Pancreas (tissue), 10 donors: ENCODE results near the gene ZNF365. TPM values are rescaled to one million over a fixed set of nuclear protein-coding genes. Genes with fewer than 3 reads are reported as not detected.

Experiments
- ATAC-seq, 4 donors: fragments of 200-7000 bp; cut with Tn5 transposase; one replicate each; pipeline versions ENCODE4 v1.8.0 to v1.9.1; 2020; ENCODE audit warnings: mild to moderate bottlenecking in 4 of 4, moderate library complexity in 4 of 4
- DNase-seq, 6 donors: peaks; one replicate each; pipeline ENCODE4 v3.0.0-alpha.2; 2020
- FAIRE-seq: peaks from 2 replicates; lab custom pipeline; 2012; peaks lifted over from hg19 to GRCh38; lab: Jason Lieb, UNC
- H3K27ac ChIP-seq, 4 donors: fragments of 200-600 bp; sonication (generic); 1 replicate in 3 of 4; 2 replicates in 1 of 4; pipeline versions ENCODE4 v1.5.0 to v1.8.0; 2020
- H3K27me3 ChIP-seq, 4 donors: fragments of 200-600 bp; one replicate each; pipeline ENCODE4 v1.8.0; 2021
- H3K36me3 ChIP-seq, 3 donors: fragments of 200-600 bp; sonication (generic) in 1 of 3; one replicate each; pipeline versions ENCODE4 v1.5.0 to v1.8.0; 2020 to 2021
- H3K4me1 ChIP-seq, 3 donors: fragments of 200-600 bp; one replicate each; pipeline ENCODE4 v1.8.0; 2021
- H3K4me3 ChIP-seq, 4 donors: fragments of 200-600 bp; sonication (generic) in 2 of 4; one replicate each; pipeline versions ENCODE4 v1.5.0 to v1.8.0; 2020 to 2021
- H3K9me3 ChIP-seq, 4 donors: fragments of 200-600 bp; one replicate each; pipeline ENCODE4 v1.8.0; 2021
- CTCF ChIP-seq, 4 donors: fragments of 200-600 bp; sonication (generic) in 3 of 4; IDR thresholded peaks; one replicate each; pipeline versions ENCODE4 v1.5.0 to v1.8.0; 2021; ENCODE audit warnings: antibody characterized with exemption in 4 of 4
- WGBS, 2 donors: extraction: QIAGEN DNeasy Blood & Tissue Kit; methylation state at CpG; one replicate each; pipeline ENCODE4 v1.1.7; 2013; 5-methylcytosine and 5-hydroxymethylcytosine counted together
- intact Hi-C, 3 donors: fragments of 100-400 bp; cut with DNase I; formaldehyde crosslinking; loops; one replicate each; pipeline versions ENCODE4 v1.11.1 to v1.14.2; 2022
- polyA plus RNA-seq, 2 donors: library from polyadenylated mRNA; stranded (reverse); fragments of 200-250 nt; gene quantifications; one replicate each; pipeline ENCODE4 v1.2.3, GENCODE V29; 2013
- total RNA-seq, 6 donors: library from RNA; stranded (reverse); fragmentation: NEBNext Ultra II Directional in 4 of 6; extraction: Animal tissue kit (Norgen Biotek cat#: 25700) in 4 of 6; gene quantifications; one replicate each; pipeline versions ENCODE4 v1.2.1 to v1.2.4, GENCODE V29; 2021 to 2023
- donor health status: healthy with polysubstance abuse.
- donor health status: DM: no; HTN: no; CAD: no; lungs with moderate emphysema.
- donor health status: DM: no; HTN: no; CAD: no.
- donor health status: control.
- donor health status: control.
- donor health status: Bipolar disorder and iron deficiency.
- donor health status: DM: yes; HTN: yes; CAD: no.
- donor health status: DM: no; HTN: no; CAD: no.
- donor health status: DM: no; HTN: no; CAD: no.
- donor health status: DM: yes; HTN: yes; CAD: no.

Gene ZNF365
- total and polyA plus RNA-seq, 8 donors = 0.08 to 1.6 (median 0.34) TPM

- FAIRE-seq (no peak), DNase-seq (no peak), ATAC-seq (no peak)
- Histone ChIP-seq H3K4me3 (no peak overlapping the region), H3K4me1 (no peaks in the 10 kb centered on the region), H3K27ac (no peak overlapping the region), H3K36me3 (no peaks in the 10 kb centered on the region), H3K27me3 (no peaks in the 10 kb centered on the region), H3K9me3 (no peaks in the 10 kb centered on the region)
- 36 to 57% methylated on average over 3 of the region's 3 CpGs for WGBS, 2 donors
- TF ChIP-seq CTCF (IDR thresholded peaks at IDR 0.05) = no peak
- intact Hi-C loops = no loop called here
Measured at GRCh38 chr10:62333135-62333889, 40.9 kb upstream of the ZNF365 start.

- Histone ChIP-seq H3K36me3 (no peaks in the 10 kb centered on the region), H3K4me3 (no peak overlapping the region), H3K27ac (no peak overlapping the region), H3K4me1 (no peaks in the 10 kb centered on the region), H3K9me3 (no peaks in the 10 kb centered on the region), H3K27me3 (no peaks in the 10 kb centered on the region)
- no peak for ATAC-seq
- intact Hi-C loops = no loop called here
- TF ChIP-seq CTCF (IDR thresholded peaks at IDR 0.05) = no peak
- no peak for FAIRE-seq
- DNase-seq = no peak
Measured at GRCh38 chr10:62333988-62334682, 40.0 kb upstream of the ZNF365 start.

- FAIRE-seq (no peak), DNase-seq (no peak), ATAC-seq (no peak)
- Histone ChIP-seq H3K4me3 (no peak overlapping the region), H3K9me3 (no peaks in the 10 kb centered on the region), H3K27ac (no peak overlapping the region), H3K36me3 (no peaks in the 10 kb centered on the region), H3K4me1 (no peaks in the 10 kb centered on the region), H3K27me3 (no peaks in the 10 kb centered on the region)
- TF ChIP-seq CTCF (IDR thresholded peaks at IDR 0.05) = no peak
- WGBS, 2 donors = 34 to 52% methylated on average over 2 of the region's 2 CpGs
- intact Hi-C loops = no loop called here
Measured at GRCh38 chr10:62335326-62335725, 38.8 kb upstream of the ZNF365 start.

GRCh38 chr10:62336404-62336803 is 37.8 kb upstream of the ZNF365 start:
- no peak overlapping the region for H3K4me3 ChIP-seq
- H3K9me3 ChIP-seq = no peaks in the 10 kb centered on the region
- no peaks in the 10 kb centered on the region for H3K4me1 ChIP-seq
- no peaks in the 10 kb centered on the region for H3K36me3 ChIP-seq
- H3K27me3 ChIP-seq = no peaks in the 10 kb centered on the region
- DNase-seq = no peak
- 74 to 93% methylated on average over 1 of the region's 1 CpG for WGBS, 2 donors
- no peak for TF ChIP-seq CTCF (IDR thresholded peaks at IDR 0.05)
- intact Hi-C loops = no loop called here
- no peak for ATAC-seq
- FAIRE-seq = no peak
- no peak overlapping the region for H3K27ac ChIP-seq

GRCh38 chr10:62341419-62341818 is 32.8 kb upstream of the ZNF365 start:
- no peak for FAIRE-seq
- H3K27me3 ChIP-seq = no peaks in the 10 kb centered on the region
- intact Hi-C loops = no loop called here
- H3K36me3 ChIP-seq = no peaks in the 10 kb centered on the region
- H3K9me3 ChIP-seq = no peaks in the 10 kb centered on the region
- no peaks in the 10 kb centered on the region for H3K4me1 ChIP-seq
- TF ChIP-seq CTCF (IDR thresholded peaks at IDR 0.05) = no peak
- DNase-seq = no peak
- H3K4me3 ChIP-seq = no peak overlapping the region
- ATAC-seq = no peak
- H3K27ac ChIP-seq = no peak overlapping the region
